Chondrocyte (in vitro differentiated cells): ENCODE data around the gene ALDH1B1. TPM values are rescaled to one million over a fixed set of nuclear protein-coding genes. Genes with fewer than 3 reads are reported as not detected.
"Not testable (repeated sequence)": the region's sequence is repeated elsewhere in the genome, so short reads cannot be mapped to it uniquely, and the experiment has no call there.

Experiments
- DNase-seq: peaks from one replicate; pipeline ENCODE4 v3.0.0; 2021; ENCODE audit warnings: mixed read lengths, low spot score
- H3K27ac Mint-ChIP-seq: one replicate; pipeline ENCODE4 v1.8.0; 2021; ENCODE audit warnings: mild to moderate bottlenecking, moderate library complexity, mixed read lengths; ENCODE audit not compliant: unreplicated experiment
- H3K27me3 Mint-ChIP-seq: 2 replicates; pipeline ENCODE4 v1.8.0; 2021; ENCODE audit warnings: low read depth, mixed read lengths
- H3K36me3 Mint-ChIP-seq: 2 replicates; pipeline ENCODE4 v1.8.0; 2021; ENCODE audit warnings: low read depth, mixed read lengths
- H3K4me1 Mint-ChIP-seq: 2 replicates; pipeline ENCODE4 v1.8.0; 2021; ENCODE audit warnings: low read depth, mild to moderate bottlenecking, mixed read lengths
- H3K4me3 Mint-ChIP-seq: one replicate; pipeline ENCODE4 v1.8.0; 2021; ENCODE audit warnings: mild to moderate bottlenecking, moderate library complexity, mixed read lengths; ENCODE audit not compliant: unreplicated experiment
- H3K9me3 Mint-ChIP-seq: 2 replicates; pipeline ENCODE4 v1.8.0; 2021; ENCODE audit warnings: low read depth, mixed read lengths
- CTCF ChIP-seq: fragments of 200-600 bp; sonication (generic); IDR thresholded peaks from 2 replicates; pipeline ENCODE4 v1.5.0; 2021; ENCODE audit warnings: antibody characterized with exemption, mild to moderate bottlenecking, moderate library complexity
- total RNA-seq: library from RNA; stranded (reverse); gene quantifications from 3 replicates; pipeline ENCODE4 v1.2.1, GENCODE V29; 2021

Gene ALDH1B1
- total RNA-seq, 1 donor from 2014 or later, result 74.2 TPM

- Mint-ChIP-seq H3K9me3 (no peaks in the 10 kb centered on the region), H3K4me3 (no peak overlapping the region), H3K27me3 (peaks cover 2% of the 10 kb centered on the region), H3K27ac (peak overlapping the region; percentile 61), H3K4me1 (peaks cover 27% of the 10 kb centered on the region), H3K36me3 (no peaks in the 10 kb centered on the region)
- DNase-seq, result no peak
- no peak for TF ChIP-seq CTCF
Measured at GRCh38 chr9:38376021-38376670, 16.4 kb upstream of the ALDH1B1 start.

- H3K4me1 Mint-ChIP-seq, result peaks cover 41% of the 10 kb centered on the region
Measured at GRCh38 chr9:38377336-38378083, 15.0 kb upstream of the ALDH1B1 start.

GRCh38 chr9:38380230-38380871, 12.2 kb upstream of the ALDH1B1 start:
- Mint-ChIP-seq H3K27me3 (no peaks in the 10 kb centered on the region), H3K36me3 (peaks cover 7% of the 10 kb centered on the region), H3K27ac (no peak overlapping the region), H3K4me3 (no peak overlapping the region), H3K4me1 (peaks cover 69% of the 10 kb centered on the region), H3K9me3 (peaks cover 11% of the 10 kb centered on the region)
- no peak for DNase-seq
- no peak for TF ChIP-seq CTCF

More at GRCh38 chr9:38377336-38378083, 15.0 kb upstream of the ALDH1B1 start:
- H3K36me3 Mint-ChIP-seq, H3K9me3 Mint-ChIP-seq, DNase-seq, H3K4me3 Mint-ChIP-seq, H3K27me3 Mint-ChIP-seq: not testable (repeated sequence)
- H3K27ac Mint-ChIP-seq, result peak overlapping the region; percentile 12

GRCh38 chr9:38380872-38381534, 11.5 kb upstream of the ALDH1B1 start:
- H3K27me3 Mint-ChIP-seq, result no peaks in the 10 kb centered on the region
- no peak for TF ChIP-seq CTCF
- H3K4me3 Mint-ChIP-seq, result no peak overlapping the region
- peak overlapping the region; percentile 70 for H3K27ac Mint-ChIP-seq
- peaks cover 74% of the 10 kb centered on the region for H3K4me1 Mint-ChIP-seq
- no peak for DNase-seq
- peaks cover 7% of the 10 kb centered on the region for H3K36me3 Mint-ChIP-seq
- peaks cover 11% of the 10 kb centered on the region for H3K9me3 Mint-ChIP-seq

- H3K4me1 Mint-ChIP-seq, result peaks cover 67% of the 10 kb centered on the region
- peaks cover 7% of the 10 kb centered on the region for H3K36me3 Mint-ChIP-seq
- no peak overlapping the region for H3K27ac Mint-ChIP-seq
- DNase-seq, result peak; percentile 24
- no peak for TF ChIP-seq CTCF
- H3K4me3 Mint-ChIP-seq, result no peak overlapping the region
- H3K9me3 Mint-ChIP-seq, result peaks cover 11% of the 10 kb centered on the region
- no peaks in the 10 kb centered on the region for H3K27me3 Mint-ChIP-seq
Measured at GRCh38 chr9:38382141-38382540, 10.4 kb upstream of the ALDH1B1 start.
